Endothelial cell of umbilical vein (primary cell): ENCODE measurements around the gene TP53. TPM values are rescaled to one million over a fixed set of nuclear protein-coding genes. Genes with fewer than 3 reads are reported as not detected.

Experiments used
- BruUV-seq: library from RNA; stranded (reverse); fragments of 400-500 nt; replicated peaks from 2 replicates; lab custom pipeline; 2021; lab: Mats Ljungman, UMichigan
- CTCF ChIA-PET: fragments of 300-600, 350-600 bp; sonication (Branson Sonifier 250); formaldehyde crosslinking; loops from one replicate; lab custom pipeline; 2021; ENCODE audit warnings: antibody characterized with exemption, inconsistent platforms; lab: Charles Lee
- POLR2A ChIA-PET: fragments of 300-600, 350-600 bp; sonication (Branson Sonifier 250); formaldehyde crosslinking; loops from one replicate; lab custom pipeline; 2021; ENCODE audit warnings: antibody characterized with exemption, inconsistent platforms; lab: Charles Lee
- DNase-seq: peaks from one replicate; pipeline ENCODE4 v3.0.0-alpha.2; 2011; ENCODE audit warnings: low read depth, low spot score
- FAIRE-seq: peaks from 2 replicates; lab custom pipeline; 2011; peaks lifted over from hg19 to GRCh38; lab: Jason Lieb, UNC
- H2AFZ ChIP-seq: 2 replicates; pipeline ENCODE4 v1.6.0; 2012; ENCODE audit warnings: low read depth, low read length, control low read depth, inconsistent platforms
- H3K27ac ChIP-seq: 2 replicates; pipeline ENCODE4 v1.5.1; 2011; ENCODE audit warnings: low read depth, mild to moderate bottlenecking, control low read depth, low read length, moderate library complexity; ENCODE audit not compliant: insufficient read depth
- H3K27me3 ChIP-seq, 2 experiments: 2 replicates each; pipeline versions ENCODE4 v1.6.0 to v1.6.1; 2011; ENCODE audit warnings: low read length in 2 of 2, mixed read lengths in 1 of 2; ENCODE audit not compliant: control insufficient read depth in 2 of 2, insufficient read depth in 2 of 2
- H3K36me3 ChIP-seq, 2 experiments: 2 replicates in 1 of 2; 3 replicates in 1 of 2; pipeline ENCODE4 v1.5.1; 2011; ENCODE audit warnings: low read length in 2 of 2, mild to moderate bottlenecking in 1 of 2, moderate library complexity in 1 of 2; ENCODE audit not compliant: control insufficient read depth in 2 of 2, insufficient read depth in 2 of 2; ENCODE audit errors: extremely low read depth in 1 of 2
- H3K4me1 ChIP-seq: 3 replicates; pipeline ENCODE4 v1.5.1; 2011; ENCODE audit warnings: mild to moderate bottlenecking, low read length; ENCODE audit not compliant: control insufficient read depth, insufficient read depth; ENCODE audit errors: extremely low read depth
- H3K4me2 ChIP-seq: 2 replicates; pipeline ENCODE4 v1.6.1; 2011; ENCODE audit warnings: low read length, control low read depth, mixed read lengths; ENCODE audit not compliant: insufficient read depth
- H3K4me3 ChIP-seq, 3 experiments: fragments of 200-600 bp in 1 of 3; sonication (generic), shearing (Covaris generic) in 1 of 3; replicated peaks in 1 of 3; 2 replicates each; pipeline ENCODE4 v1.5.1; 2011 to 2016; ENCODE audit warnings: control low read depth in 3 of 3, low read length in 3 of 3, mild to moderate bottlenecking in 2 of 3, inconsistent platforms in 1 of 3, low read depth in 1 of 3, moderate library complexity in 1 of 3; ENCODE audit not compliant: insufficient read depth in 1 of 3
- H3K79me2 ChIP-seq: 2 replicates; pipeline ENCODE4 v1.6.0; 2012; ENCODE audit warnings: low read length, inconsistent platforms; ENCODE audit not compliant: control insufficient read depth, insufficient read depth
- H3K9ac ChIP-seq: replicated peaks from 2 replicates; pipeline ENCODE3; 2011; ENCODE audit warnings: low read length, control low read depth; ENCODE audit not compliant: insufficient read depth; ENCODE audit errors: extremely low read depth
- H3K9me1 ChIP-seq: replicated peaks from 3 replicates; pipeline ENCODE4 v1.6.0; 2011; ENCODE audit warnings: mild to moderate bottlenecking, low read length; ENCODE audit not compliant: control insufficient read depth, insufficient read depth; ENCODE audit errors: extremely low read depth
- H3K9me3 ChIP-seq: replicated peaks from 2 replicates; pipeline ENCODE4 v1.5.1; 2012; ENCODE audit warnings: low read length, inconsistent platforms; ENCODE audit not compliant: control insufficient read depth, insufficient read depth
- H4K20me1 ChIP-seq: replicated peaks from 2 replicates; pipeline ENCODE3; 2011; ENCODE audit warnings: mild to moderate bottlenecking, low read length; ENCODE audit not compliant: control insufficient read depth, insufficient read depth; ENCODE audit errors: extremely low read depth
- EZH2 ChIP-seq: IDR thresholded peaks from 2 replicates; pipeline ENCODE4 v1.6.1; 2012; ENCODE audit warnings: borderline replicate concordance, low read depth, mild to moderate bottlenecking, moderate library complexity, low read length, inconsistent platforms; ENCODE audit not compliant: severe bottlenecking
- FOS ChIP-seq: IDR thresholded peaks from 2 replicates; pipeline ENCODE4 v1.6.1; 2011; ENCODE audit warnings: mild to moderate bottlenecking, low read length, moderate library complexity, borderline replicate concordance; ENCODE audit not compliant: insufficient read depth
- GATA2 ChIP-seq: IDR thresholded peaks from 2 replicates; pipeline ENCODE4 v1.7.0; 2011; ENCODE audit warnings: low read depth, mild to moderate bottlenecking, moderate library complexity, mixed read lengths, low read length; ENCODE audit not compliant: insufficient read length, insufficient read depth
- MYC ChIP-seq: IDR thresholded peaks from one replicate; pipeline ENCODE4 v1.6.1; 2011; ENCODE audit warnings: mild to moderate bottlenecking, low read depth, low read length
- dilution Hi-C: fragments of 300-500 bp; cut with MboI; formaldehyde crosslinking; loops from one replicate; pipeline ENCODE4 v1.15.0; 2019; ENCODE audit warnings: low sequenced_read_pairs; ENCODE audit not compliant: extremely low pct_ligation_motif_present
- intact Hi-C: fragments of 100-400 bp; cut with micrococcal nuclease; formaldehyde crosslinking; loops from one replicate; pipeline ENCODE4 v1.10.0; 2022
- polyA plus RNA-seq, 4 experiments: library from polyadenylated mRNA; depleted of rRNA in 3 of 4; stranded (reverse) in 3 of 4; unstranded in 1 of 4; fragments of >200 nt; gene quantifications; 2 replicates each; pipeline versions ENCODE4 v1.2.1 to v1.2.3, GENCODE V29; 2011 to 2012; ENCODE audit warnings: missing spikeins in 1 of 4
- total RNA-seq: library from RNA; stranded (reverse); gene quantifications from 2 replicates; pipeline ENCODE4 v1.2.3, GENCODE V29; 2021

The TP53 gene
- total and polyA plus RNA-seq, 2 donors (not counting 3 experiments of a cell fraction or from before 2014, with no cell fraction given) = 82.1 to 138 TPM

GRCh38 chr17:7713782-7714181 lies 26.5 kb upstream of the TP53 start:
- no peaks in the 10 kb centered on the region for H3K9me1 ChIP-seq
- H2AFZ ChIP-seq = no peak overlapping the region
- no peak overlapping the region for H3K4me2 ChIP-seq
- dilution Hi-C loops (no loop called here), intact Hi-C loops (no loop called here)
- ChIA-PET POLR2A (no interaction called here), CTCF (interaction anchor here (0.6 to 4.5 kb wide), 5 partner anchors 9 to 125 kb away, joined by 3 to 45 read pairs (median 4); partner anchors contain the start of genes EFNB3 and WRAP53)
- DNase-seq (no peak), FAIRE-seq (no peak)
- no peak overlapping the region for H3K27ac ChIP-seq
- H3K9ac ChIP-seq = no peak overlapping the region
- no peaks in the 10 kb centered on the region for H3K9me3 ChIP-seq
- H3K27me3 ChIP-seq = peaks cover 3 to 10% of the 10 kb centered on the region in 2 experiments
- no peak overlapping the region for H3K4me3 ChIP-seq
- no peaks in the 10 kb centered on the region for H3K79me2 ChIP-seq
- TF ChIP-seq GATA2 = no peak
- no peak for TF ChIP-seq EZH2
- BruUV-seq = no TSS peak
- H4K20me1 ChIP-seq = no peaks in the 10 kb centered on the region
- H3K4me1 ChIP-seq = peaks cover 8% of the 10 kb centered on the region
- no peaks in the 10 kb centered on the region for H3K36me3 ChIP-seq

- FAIRE-seq = no peak
- Histone ChIP-seq H4K20me1 (no peaks in the 10 kb centered on the region), H3K36me3 (no peaks in the 10 kb centered on the region), H2AFZ (no peak overlapping the region), H3K4me2 (no peak overlapping the region), H3K27ac (no peak overlapping the region), H3K27me3 (peaks cover 3 to 5% of the 10 kb centered on the region in 2 experiments), H3K79me2 (no peaks in the 10 kb centered on the region), H3K9ac (no peak overlapping the region), H3K4me1 (peaks cover 8% of the 10 kb centered on the region), H3K9me1 (no peaks in the 10 kb centered on the region), H3K9me3 (no peaks in the 10 kb centered on the region), H3K4me3 (no peak overlapping the region)
- ChIA-PET POLR2A (interaction anchor here (0.5 kb wide), 1 partner anchor 55 kb away, joined by 5 read pairs; no protein-coding TSS in a partner anchor), CTCF (interaction anchor here (1.5 to 1.7 kb wide), 2 partner anchors 24 kb away, joined by 4 read pairs; partner anchors contain the start of gene WRAP53)
- TF ChIP-seq MYC (no peak), FOS (no peak), EZH2 (no peak), GATA2 (no peak)
- BruUV-seq = no TSS peak
- no peak for DNase-seq
- dilution Hi-C loops (no loop called here), intact Hi-C loops (no loop called here)
Observed at GRCh38 chr17:7712111-7712771, 25.0 kb upstream of the TP53 start.
